Prostate gland (tissue), 2 donors: ENCODE results near the gene RARA.

Experiments
- POLR2A ChIP-seq: fragments of 450-650 bp; IDR thresholded peaks from one replicate; pipeline ENCODE4 v1.6.1; 2016; ENCODE audit warnings: antibody characterized with exemption, mild to moderate bottlenecking
- POLR2AphosphoS5 ChIP-seq: sonication (generic); formaldehyde crosslinking; IDR thresholded peaks from one replicate; pipeline ENCODE4 v1.6.1; 2017; ENCODE audit warnings: antibody characterized with exemption
- TF ChIP-seq, protein P1 (sequence below), 4 experiments: fragments of 200-600 bp in 2 of 4; fragments of 450-650 bp in 2 of 4; sonication (generic) in 2 of 4; IDR thresholded peaks; 1 replicate in 3 of 4; 2 replicates in 1 of 4; pipeline ENCODE4 v1.5.1; 2016 to 2019; ENCODE audit warnings: antibody characterized with exemption in 4 of 4, mild to moderate bottlenecking in 2 of 4, moderate library complexity in 2 of 4

DNA sequence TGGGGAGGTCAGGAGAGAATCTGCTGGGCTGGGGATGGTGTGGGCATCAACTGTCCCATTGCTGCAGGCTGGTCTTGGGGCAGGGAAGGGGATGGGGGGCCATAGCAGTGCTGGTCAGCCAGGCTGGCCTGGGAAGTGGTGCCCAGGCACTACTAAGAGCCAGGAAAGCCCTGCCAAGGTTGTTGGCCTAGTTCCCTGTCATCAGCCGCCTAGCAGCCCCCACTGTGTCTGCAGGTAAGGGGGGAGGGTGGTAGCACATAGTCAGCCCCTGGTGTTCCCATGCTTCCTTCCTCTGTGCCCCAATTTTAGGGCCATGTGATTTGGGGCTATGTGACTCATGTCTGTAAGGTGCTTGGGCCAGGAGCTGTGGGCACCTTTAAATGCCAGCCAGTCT, 37.8 kb downstream of the RARA start:
- TF ChIP-seq POLR2A (no peak), POLR2AphosphoS5 (no peak)
- TF ChIP-seq, protein P1, sequence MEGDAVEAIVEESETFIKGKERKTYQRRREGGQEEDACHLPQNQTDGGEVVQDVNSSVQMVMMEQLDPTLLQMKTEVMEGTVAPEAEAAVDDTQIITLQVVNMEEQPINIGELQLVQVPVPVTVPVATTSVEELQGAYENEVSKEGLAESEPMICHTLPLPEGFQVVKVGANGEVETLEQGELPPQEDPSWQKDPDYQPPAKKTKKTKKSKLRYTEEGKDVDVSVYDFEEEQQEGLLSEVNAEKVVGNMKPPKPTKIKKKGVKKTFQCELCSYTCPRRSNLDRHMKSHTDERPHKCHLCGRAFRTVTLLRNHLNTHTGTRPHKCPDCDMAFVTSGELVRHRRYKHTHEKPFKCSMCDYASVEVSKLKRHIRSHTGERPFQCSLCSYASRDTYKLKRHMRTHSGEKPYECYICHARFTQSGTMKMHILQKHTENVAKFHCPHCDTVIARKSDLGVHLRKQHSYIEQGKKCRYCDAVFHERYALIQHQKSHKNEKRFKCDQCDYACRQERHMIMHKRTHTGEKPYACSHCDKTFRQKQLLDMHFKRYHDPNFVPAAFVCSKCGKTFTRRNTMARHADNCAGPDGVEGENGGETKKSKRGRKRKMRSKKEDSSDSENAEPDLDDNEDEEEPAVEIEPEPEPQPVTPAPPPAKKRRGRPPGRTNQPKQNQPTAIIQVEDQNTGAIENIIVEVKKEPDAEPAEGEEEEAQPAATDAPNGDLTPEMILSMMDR (IDR thresholded peaks at IDR 0.05) = no peak
